GM21737 (cell line): ENCODE data around the gene PALM3.
A peak's percentile ranks its signal among the peaks of the same experiment; 100 is the strongest.

Source experiments
- ATAC-seq: cut with Tn5 transposase; IDR thresholded peaks from one replicate; pipeline ENCODE4 v1.9.1; 2021; ENCODE audit warnings: mild to moderate bottlenecking, moderate library complexity; ENCODE audit not compliant: unreplicated experiment

PALM3 gene

GRCh38 chr19:14061751-14062557, at the start of gene PALM3:
TSS of gene PALM3 (minus strand) at chr19:14062076. CDS start at chr19:14061980, 96 bp downstream.
- no peak for ATAC-seq

- no peak for ATAC-seq
Observed at GRCh38 chr19:14111486-14111885, 49.6 kb upstream of the PALM3 start.

GRCh38 chr19:14110650-14111049, 48.8 kb upstream of the PALM3 start:
- no peak for ATAC-seq

- ATAC-seq: no peak
Observed at GRCh38 chr19:14107581-14108461, 45.9 kb upstream of the PALM3 start.

- no peak for ATAC-seq
Observed at GRCh38 chr19:14106840-14107239, 45.0 kb upstream of the PALM3 start.

GRCh38 chr19:14105680-14106079, 43.8 kb upstream of the PALM3 start:
- ATAC-seq: no peak

GRCh38 chr19:14103310-14103709, 41.4 kb upstream of the PALM3 start:
- ATAC-seq: no peak

GRCh38 chr19:14102756-14103155, 40.9 kb upstream of the PALM3 start:
- ATAC-seq: no peak

GRCh38 chr19:14102102-14102696, 40.3 kb upstream of the PALM3 start:
- ATAC-seq: no peak

GRCh38 chr19:14101003-14101545, 39.2 kb upstream of the PALM3 start:
- ATAC-seq: no peak

- no peak for ATAC-seq
Observed at GRCh38 chr19:14097532-14098151, 35.8 kb upstream of the PALM3 start.

GRCh38 chr19:14096272-14096992, 34.6 kb upstream of the PALM3 start:
- no peak for ATAC-seq

- ATAC-seq: no peak
Observed at GRCh38 chr19:14094854-14095253, 33.0 kb upstream of the PALM3 start.

GRCh38 chr19:14093117-14093823, 31.4 kb upstream of the PALM3 start:
- no peak for ATAC-seq

GRCh38 chr19:14091813-14092462, 30.1 kb upstream of the PALM3 start:
- ATAC-seq: peak; percentile 4

- peak; percentile 51 for ATAC-seq
Observed at GRCh38 chr19:14091081-14091812, 29.4 kb upstream of the PALM3 start.

- ATAC-seq: peak; percentile 28
Observed at GRCh38 chr19:14090509-14091080, 28.7 kb upstream of the PALM3 start, which contains the start of gene SAMD1. TSS of gene SAMD1 (minus strand) at chr19:14090751.
